ENCODE data around the gene SEPHS1.

SEPHS1 gene

GRCh38 chr10:13296476-13296875 lies 51.6 kb downstream of the SEPHS1 start:
- TF ChIP-seq GATA3 (IDR thresholded peaks at IDR 0.05; ENCODE audit: low read depth, low read length): no peak
- TF ChIP-seq GATA2 (IDR thresholded peaks at IDR 0.05; ENCODE audit: low read depth, low read length): no peak

GRCh38 chr10:13294784-13295183 lies 53.3 kb downstream of the SEPHS1 start:
- TF ChIP-seq GATA2 (IDR thresholded peaks at IDR 0.05; ENCODE audit: low read depth, low read length) (no peak), GATA3 (IDR thresholded peaks at IDR 0.05; ENCODE audit: low read depth, low read length) (no peak)

GRCh38 chr10:13291821-13292773 lies 56.0 kb downstream of the SEPHS1 start:
- no peak for TF ChIP-seq GATA2 (IDR thresholded peaks at IDR 0.05; ENCODE audit: low read depth, low read length)
- no peak for TF ChIP-seq GATA3 (IDR thresholded peaks at IDR 0.05; ENCODE audit: low read depth, low read length)

- TF ChIP-seq GATA2 (IDR thresholded peaks at IDR 0.05; ENCODE audit: low read depth, low read length) (no peak), GATA3 (IDR thresholded peaks at IDR 0.05; ENCODE audit: low read depth, low read length) (no peak)
These were observed 57.0 kb downstream of the SEPHS1 start for GRCh38 chr10:13291061-13291460.

GRCh38 chr10:13284050-13284449 lies 64.0 kb downstream of the SEPHS1 start:
- TF ChIP-seq GATA3 (IDR thresholded peaks at IDR 0.05; ENCODE audit: low read depth, low read length): no peak
- no peak for TF ChIP-seq GATA2 (IDR thresholded peaks at IDR 0.05; ENCODE audit: low read depth, low read length)

- TF ChIP-seq GATA2 (IDR thresholded peaks at IDR 0.05; ENCODE audit: low read depth, low read length) (peak; percentile 24; the same call in 1 of the 2 replicates), GATA3 (IDR thresholded peaks at IDR 0.05; ENCODE audit: low read depth, low read length) (no peak)
These were observed 71.2 kb downstream of the SEPHS1 start for GRCh38 chr10:13276749-13277365.

GRCh38 chr10:13272164-13272571 lies 75.9 kb downstream of the SEPHS1 start:
- TF ChIP-seq GATA2 (IDR thresholded peaks at IDR 0.05; ENCODE audit: low read depth, low read length) (no peak), GATA3 (IDR thresholded peaks at IDR 0.05; ENCODE audit: low read depth, low read length) (no peak)

GRCh38 chr10:13271552-13272163 lies 76.4 kb downstream of the SEPHS1 start:
- no peak for TF ChIP-seq GATA3 (IDR thresholded peaks at IDR 0.05; ENCODE audit: low read depth, low read length)
- TF ChIP-seq GATA2 (IDR thresholded peaks at IDR 0.05; ENCODE audit: low read depth, low read length): no peak

GRCh38 chr10:13270877-13271551 lies 77.1 kb downstream of the SEPHS1 start:
- TF ChIP-seq GATA2 (IDR thresholded peaks at IDR 0.05; ENCODE audit: low read depth, low read length): no peak
- TF ChIP-seq GATA3 (IDR thresholded peaks at IDR 0.05; ENCODE audit: low read depth, low read length): no peak

- TF ChIP-seq GATA3 (IDR thresholded peaks at IDR 0.05; ENCODE audit: low read depth, low read length) (no peak), GATA2 (IDR thresholded peaks at IDR 0.05; ENCODE audit: low read depth, low read length) (no peak)
These were observed 79.3 kb downstream of the SEPHS1 start for GRCh38 chr10:13268841-13269240.

- TF ChIP-seq GATA3 (IDR thresholded peaks at IDR 0.05; ENCODE audit: low read depth, low read length) (no peak), GATA2 (IDR thresholded peaks at IDR 0.05; ENCODE audit: low read depth, low read length) (no peak)
These were observed 79.8 kb downstream of the SEPHS1 start for GRCh38 chr10:13268310-13268709.

All from SH-SY5Y (cell line).